Liver (tissue), 9 donors: ENCODE measurements around the gene OSBPL9. TPM values are rescaled to one million over a fixed set of nuclear protein-coding genes. Genes with fewer than 3 reads are reported as not detected.

Experiments
- DNase-seq: peaks from one replicate; pipeline ENCODE4 v3.0.0-alpha.2; 2017; ENCODE audit warnings: low spot score
- H3K27ac ChIP-seq, 2 donors: one replicate each; pipeline ENCODE4 v1.7.0; 2013; ENCODE audit warnings: inconsistent platforms in 2 of 2, low read length in 2 of 2, control low read depth in 1 of 2, low read depth in 1 of 2, mild to moderate bottlenecking in 1 of 2
- H3K27me3 ChIP-seq, 4 donors: one replicate each; pipeline versions ENCODE4 v1.6.1 to v1.7.0; 2013; ENCODE audit warnings: low read length in 3 of 4, inconsistent platforms in 1 of 4, mild to moderate bottlenecking in 1 of 4, moderate library complexity in 1 of 4; ENCODE audit not compliant: control insufficient read depth in 4 of 4, insufficient read depth in 4 of 4
- H3K36me3 ChIP-seq, 4 donors: one replicate each; pipeline versions ENCODE4 v1.6.1 to v1.7.0; 2013; ENCODE audit warnings: low read length in 3 of 4, mild to moderate bottlenecking in 3 of 4, low read depth in 1 of 4, moderate library complexity in 1 of 4; ENCODE audit not compliant: control insufficient read depth in 4 of 4, insufficient read depth in 3 of 4
- H3K4me1 ChIP-seq, 4 donors: one replicate each; pipeline versions ENCODE4 v1.6.1 to v1.7.0; 2013; ENCODE audit warnings: low read length in 3 of 4, mild to moderate bottlenecking in 3 of 4, moderate library complexity in 1 of 4; ENCODE audit not compliant: control insufficient read depth in 4 of 4, insufficient read depth in 4 of 4
- H3K4me3 ChIP-seq, 3 donors: one replicate each; pipeline versions ENCODE4 v1.6.1 to v1.7.0; 2013; ENCODE audit warnings: low read length in 3 of 3, control low read depth in 1 of 3, low read depth in 1 of 3, mild to moderate bottlenecking in 1 of 3
- H3K9ac ChIP-seq, 2 donors: one replicate each; pipeline ENCODE4 v1.7.0; 2013; ENCODE audit warnings: low read length in 2 of 2, mild to moderate bottlenecking in 2 of 2, moderate library complexity in 2 of 2, control low read depth in 1 of 2, low read depth in 1 of 2
- H3K9me3 ChIP-seq, 4 donors: one replicate each; pipeline versions ENCODE4 v1.6.1 to v1.7.0; 2013; ENCODE audit warnings: low read length in 3 of 4; ENCODE audit not compliant: control insufficient read depth in 4 of 4
- ATF3 ChIP-seq: IDR thresholded peaks from 2 replicates; pipeline ENCODE4 v1.6.1; 2016; ENCODE audit warnings: antibody characterized with exemption
- CTCF ChIP-seq: fragments of 150-350 bp; IDR thresholded peaks from 2 replicates; pipeline ENCODE4 v1.5.1; 2017; ENCODE audit warnings: improper control_type of control experiment, low read depth, low read length; ENCODE audit not compliant: missing input control
- EGR1 ChIP-seq, 2 donors: IDR thresholded peaks; 2 replicates each; pipeline ENCODE4 v1.6.1; 2016 to 2018; ENCODE audit warnings: antibody characterized with exemption in 2 of 2, low read depth in 2 of 2
- FOXA1 ChIP-seq: IDR thresholded peaks from 2 replicates; pipeline ENCODE4 v1.6.1; 2016; ENCODE audit warnings: antibody characterized with exemption
- FOXA2 ChIP-seq: IDR thresholded peaks from 2 replicates; pipeline ENCODE4 v1.6.1; 2016; ENCODE audit warnings: antibody characterized with exemption
- GABPA ChIP-seq, 2 donors: IDR thresholded peaks in 1 of 2; conservative IDR thresholded peaks in 1 of 2; 2 replicates each; pipeline ENCODE4 v1.6.1; 2016; ENCODE audit warnings: antibody characterized with exemption in 2 of 2, mild to moderate bottlenecking in 1 of 2, moderate library complexity in 1 of 2
- HNF4A ChIP-seq, 2 donors: conservative IDR thresholded peaks; 2 replicates each; pipeline ENCODE4 v1.6.1; 2016; ENCODE audit warnings: antibody characterized with exemption in 2 of 2, mild to moderate bottlenecking in 2 of 2
- HNF4G ChIP-seq: IDR thresholded peaks from 2 replicates; pipeline ENCODE4 v1.6.1; 2016; ENCODE audit warnings: antibody characterized with exemption
- JUND ChIP-seq, 2 donors: IDR thresholded peaks; 2 replicates each; pipeline ENCODE4 v1.6.1; 2016; ENCODE audit warnings: antibody characterized with exemption in 2 of 2
- MAX ChIP-seq: IDR thresholded peaks from 2 replicates; pipeline ENCODE4 v1.6.1; 2016; ENCODE audit warnings: antibody characterized with exemption
- NR2F2 ChIP-seq: IDR thresholded peaks from 2 replicates; pipeline ENCODE4 v1.6.1; 2016; ENCODE audit warnings: antibody characterized with exemption
- RAD21 ChIP-seq, 2 donors: IDR thresholded peaks; 2 replicates each; pipeline ENCODE4 v1.6.1; 2016; ENCODE audit warnings: antibody characterized with exemption in 2 of 2, mild to moderate bottlenecking in 2 of 2
- ZBTB33 ChIP-seq: IDR thresholded peaks from 2 replicates; pipeline ENCODE4 v1.6.1; 2016; ENCODE audit warnings: antibody characterized with exemption
- WGBS: extraction: QIAGEN DNeasy Blood & Tissue Kit; methylation state at CpG from one replicate; pipeline ENCODE4 v1.1.7; 2013; 5-methylcytosine and 5-hydroxymethylcytosine counted together
- polyA plus RNA-seq, 2 donors: library from polyadenylated mRNA; stranded (reverse) in 1 of 2; unstranded in 1 of 2; fragments of 200-250 nt in 1 of 2; fragments of >200 nt in 1 of 2; fragmentation: Nextera tagmentation in 1 of 2; extraction: Ambion mirVana in 1 of 2; gene quantifications; one replicate each; pipeline versions ENCODE4 v1.2.1 to v1.2.3, GENCODE V29; 2013 to 2015
- total RNA-seq, 2 donors: library from RNA; depleted of rRNA; stranded (reverse); fragments of >200 nt; gene quantifications; one replicate each; pipeline ENCODE4 v1.2.3, GENCODE V29; 2014
- donor health status: healthy.
- donor health status: healthy.
- donor health status: healthy.
- donor health status: healthy.
- donor health status: healthy.

The OSBPL9 gene
- total and polyA plus RNA-seq, 4 donors: 52.1 to 129 (median 60.4) TPM

GRCh38 chr1:51656374-51656773, 39.5 kb downstream of the OSBPL9 start:
- over 99% methylated on average over 4 of the region's 4 CpGs for WGBS
- Histone ChIP-seq H3K9ac (no peak overlapping the region), H3K4me3 (no peak overlapping the region), H3K27me3 (no peaks in the 10 kb centered on the region), H3K27ac (no peak overlapping the region), H3K4me1 (peaks cover under 1 to 15% (median 9%) of the 10 kb centered on the region in 4 donors), H3K9me3 (no peaks in the 10 kb centered on the region), H3K36me3 (peaks cover 0 to 3% (median 0%) of the 10 kb centered on the region in 4 donors)
- no peak for DNase-seq
- TF ChIP-seq HNF4A (conservative IDR thresholded peaks at IDR 0.05) (no peak), ZBTB33 (no peak), GABPA (IDR thresholded peaks at IDR 0.05 in 1 of 2, conservative IDR thresholded peaks at IDR 0.05 in 1 of 2) (no peak), FOXA1 (no peak)

GRCh38 chr1:51660580-51660979, 43.7 kb downstream of the OSBPL9 start:
- 95% methylated on average over 1 of the region's 1 CpG for WGBS
- Histone ChIP-seq H3K4me1 (peaks cover 0 to 9% (median under 1%) of the 10 kb centered on the region in 4 donors), H3K36me3 (peaks cover 0 to 1% (median 0%) of the 10 kb centered on the region in 4 donors), H3K27me3 (no peaks in the 10 kb centered on the region), H3K9me3 (no peaks in the 10 kb centered on the region), H3K4me3 (no peak overlapping the region), H3K27ac (no peak overlapping the region), H3K9ac (no peak overlapping the region)
- DNase-seq: no peak
- TF ChIP-seq FOXA2 (no peak), HNF4G (no peak), ZBTB33 (no peak)

- no peaks in the 10 kb centered on the region for H3K27me3 ChIP-seq
- H3K36me3 ChIP-seq: no peaks in the 10 kb centered on the region
- WGBS: 78% methylated on average over 3 of the region's 3 CpGs
- TF ChIP-seq ATF3: no peak
- TF ChIP-seq NR2F2: peak; percentile 63
- no peak for TF ChIP-seq CTCF
- no peak for TF ChIP-seq HNF4A (conservative IDR thresholded peaks at IDR 0.05)
- no peak for TF ChIP-seq EGR1 (IDR thresholded peaks at IDR 0.05; ENCODE audit: low read depth in 2 of 2)
- no peak for TF ChIP-seq RAD21 (IDR thresholded peaks at IDR 0.05)
- no peak for TF ChIP-seq GABPA (IDR thresholded peaks at IDR 0.05 in 1 of 2, conservative IDR thresholded peaks at IDR 0.05 in 1 of 2)
- no peak for TF ChIP-seq ZBTB33
- no peak for TF ChIP-seq MAX
- TF ChIP-seq JUND (IDR thresholded peaks at IDR 0.05): peak; percentile 55 to 77
- no peak for TF ChIP-seq FOXA2
- H3K9ac ChIP-seq: no peak overlapping the region
- no peak for DNase-seq
- no peaks in the 10 kb centered on the region for H3K9me3 ChIP-seq
- peaks cover 0 to 9% (median under 1%) of the 10 kb centered on the region in 4 donors for H3K4me1 ChIP-seq
- H3K27ac ChIP-seq: no peak overlapping the region
- no peak overlapping the region for H3K4me3 ChIP-seq
Measured at GRCh38 chr1:51661081-51661518, 44.2 kb downstream of the OSBPL9 start.
